GM19238 (cell line): ENCODE results near the gene UFSP1.
"Not testable (repeated sequence)": the region's sequence is repeated elsewhere in the genome, so short reads cannot be mapped to it uniquely, and the experiment has no call there.

Experiments used
- DNase-seq: peaks from one replicate; pipeline ENCODE4 v3.0.0; 2011; ENCODE audit warnings: low spot score; ENCODE audit not compliant: insufficient read length

UFSP1 gene

DNA sequence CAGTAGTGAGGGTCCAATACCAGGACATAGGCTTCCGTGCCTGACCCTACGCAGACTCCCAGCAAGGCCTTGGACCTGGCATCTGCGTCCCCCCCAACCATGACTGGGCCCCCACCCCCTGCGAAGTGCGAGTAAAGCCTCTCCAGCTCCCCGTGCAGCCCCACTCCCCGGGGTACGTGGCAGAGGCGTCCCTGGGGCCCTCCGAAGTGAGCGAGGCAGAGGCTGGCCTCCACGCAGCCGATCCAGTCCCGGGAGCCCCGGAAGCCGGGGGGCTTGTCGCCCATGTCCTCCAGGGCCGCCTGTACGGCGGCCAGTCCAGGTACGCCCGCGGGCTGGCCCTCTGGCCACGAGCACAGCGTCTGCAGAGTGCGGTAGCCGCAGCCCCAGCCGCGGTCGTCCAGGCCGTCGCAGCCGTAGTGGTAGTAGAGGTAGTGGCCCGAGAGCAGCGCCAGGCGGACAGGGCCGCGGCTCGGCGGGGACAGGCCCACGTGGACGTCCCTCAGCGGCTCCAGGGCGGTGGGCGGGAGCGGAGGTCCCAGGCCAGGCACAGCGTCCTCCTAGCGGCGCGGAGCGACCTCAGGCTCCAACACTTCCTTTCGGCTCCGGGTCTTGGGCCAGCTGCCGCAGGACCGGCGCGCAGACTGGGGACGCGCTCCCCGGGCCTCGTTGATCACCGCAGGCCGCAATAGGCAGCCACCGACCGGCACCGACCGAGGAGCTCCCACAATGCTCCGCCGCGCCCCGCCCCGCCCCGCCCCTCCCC, at the start of gene UFSP1:
UFSP1 (minus strand) TSS at position 728 of the 763 bp plus-strand sequence; CDS start at position 284, 444 bp downstream.
- no peak for DNase-seq

DNA sequence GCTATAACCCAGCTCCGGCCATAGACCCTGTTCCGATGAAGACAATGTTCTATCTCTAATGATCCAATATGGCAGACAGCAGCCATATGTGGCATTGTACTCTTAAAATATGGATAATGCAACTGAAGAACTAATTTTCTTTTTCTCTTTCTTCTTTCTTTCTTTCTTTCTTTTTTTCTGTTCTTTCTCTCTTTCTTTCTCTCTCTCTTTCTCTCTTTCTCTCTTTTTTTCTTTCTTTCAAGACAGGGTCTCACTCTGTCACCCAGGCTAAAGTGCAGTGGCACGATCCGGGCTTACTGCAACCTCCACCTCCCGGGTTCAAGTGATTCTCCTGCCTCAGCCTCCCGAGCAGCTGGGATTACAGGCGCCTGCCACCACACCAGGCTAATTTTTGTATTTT, 46.7 kb upstream of the UFSP1 start:
- DNase-seq: not testable (repeated sequence)

DNA sequence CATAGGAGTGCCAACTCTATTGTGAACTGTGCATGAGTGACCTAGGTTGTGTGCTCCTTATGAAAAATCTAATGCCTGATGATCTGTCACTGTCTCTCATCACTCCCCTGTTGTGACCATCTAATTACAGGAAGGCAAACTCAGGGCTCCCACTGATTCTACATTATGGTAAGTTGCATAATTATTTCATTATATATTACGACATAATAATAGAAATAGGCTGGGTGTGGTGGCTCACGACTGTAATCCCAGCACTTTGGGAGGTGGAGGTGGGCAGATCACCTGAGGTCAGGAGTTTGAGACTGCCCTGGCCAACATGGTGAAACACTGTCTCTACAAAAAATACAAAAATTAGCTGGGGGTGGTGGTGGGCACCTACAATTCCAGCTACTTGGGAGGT, 45.9 kb upstream of the UFSP1 start:
- DNase-seq: not testable (repeated sequence)

DNA sequence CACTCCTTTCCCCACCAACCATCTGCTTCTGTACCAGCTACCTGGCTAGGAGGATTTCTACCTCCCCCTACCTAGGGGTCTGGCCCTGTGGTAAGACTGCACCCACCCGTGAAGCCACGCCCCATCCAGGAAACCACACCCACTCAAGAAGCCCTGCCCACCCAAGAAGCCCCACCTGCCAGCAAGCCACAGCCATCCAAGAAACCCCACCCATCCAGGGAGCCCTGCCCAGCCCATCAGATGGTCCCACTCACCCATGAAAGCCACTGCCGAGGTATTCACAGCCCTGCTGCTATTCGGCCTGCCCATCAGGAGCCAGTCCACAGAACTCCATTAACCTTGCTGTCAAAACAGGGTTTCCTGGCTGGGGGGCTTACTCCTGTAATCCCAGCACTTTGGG, 44.2 kb upstream of the UFSP1 start:
- DNase-seq: no peak

DNA sequence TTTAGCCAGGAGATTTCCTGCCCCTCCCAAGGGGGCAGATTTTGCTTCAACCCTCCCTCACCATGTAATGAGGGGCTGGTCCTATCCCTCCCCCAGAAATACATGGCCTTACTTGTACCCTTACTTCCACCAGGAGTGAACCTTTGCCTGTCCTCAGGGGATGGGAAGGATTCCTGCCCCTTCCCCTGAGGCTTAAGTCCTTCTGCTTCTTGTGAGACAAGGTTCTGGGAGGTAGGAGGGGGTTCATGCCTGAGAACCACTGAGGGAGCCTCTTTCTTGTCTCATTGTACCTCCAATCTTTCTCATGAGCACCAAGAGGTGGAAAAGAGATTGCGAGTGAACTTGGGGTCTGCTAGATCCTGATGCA, 40.3 kb upstream of the UFSP1 start:
- DNase-seq: no peak

DNA sequence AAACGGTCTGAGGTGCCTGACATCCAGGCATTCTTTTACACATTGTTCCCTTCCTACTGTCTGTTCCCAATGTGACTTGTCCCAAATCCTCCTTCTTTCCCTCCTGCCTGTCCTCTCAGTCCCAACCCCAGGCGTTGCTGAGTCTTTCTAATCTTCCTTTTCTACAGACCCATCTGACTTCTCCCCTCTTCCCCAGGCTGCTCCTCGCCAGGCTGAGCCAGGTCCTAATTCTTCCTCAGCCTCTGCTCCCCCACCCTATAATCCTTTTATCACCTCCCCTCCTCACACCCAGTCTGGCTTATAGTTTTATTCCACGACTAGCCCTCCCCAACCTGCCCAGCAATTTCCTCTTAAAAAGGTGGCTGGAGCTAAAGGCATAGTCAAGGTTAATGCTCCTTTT, 34.1 kb upstream of the UFSP1 start:
- DNase-seq: not testable (repeated sequence)

DNA sequence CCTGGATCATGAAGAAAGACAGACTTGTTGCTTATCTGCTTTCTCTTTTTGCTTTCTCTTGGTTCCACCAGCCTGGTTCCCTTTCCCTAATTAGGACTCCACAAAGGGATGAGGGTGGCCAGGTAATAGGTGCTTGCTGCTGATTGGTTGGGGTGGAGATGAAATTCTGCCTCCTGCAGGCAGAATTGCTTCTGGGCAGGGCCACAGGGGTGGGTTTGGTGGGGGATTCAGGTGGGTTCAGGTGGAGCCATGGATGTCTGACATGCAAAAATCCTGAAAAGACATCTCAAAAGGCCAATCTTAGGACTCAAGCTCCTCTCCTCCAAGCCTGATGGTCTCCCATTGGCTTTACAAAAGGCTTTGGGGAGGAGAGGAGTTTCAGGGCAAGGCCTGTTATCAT, 31.5 kb upstream of the UFSP1 start:
- no peak for DNase-seq

DNA sequence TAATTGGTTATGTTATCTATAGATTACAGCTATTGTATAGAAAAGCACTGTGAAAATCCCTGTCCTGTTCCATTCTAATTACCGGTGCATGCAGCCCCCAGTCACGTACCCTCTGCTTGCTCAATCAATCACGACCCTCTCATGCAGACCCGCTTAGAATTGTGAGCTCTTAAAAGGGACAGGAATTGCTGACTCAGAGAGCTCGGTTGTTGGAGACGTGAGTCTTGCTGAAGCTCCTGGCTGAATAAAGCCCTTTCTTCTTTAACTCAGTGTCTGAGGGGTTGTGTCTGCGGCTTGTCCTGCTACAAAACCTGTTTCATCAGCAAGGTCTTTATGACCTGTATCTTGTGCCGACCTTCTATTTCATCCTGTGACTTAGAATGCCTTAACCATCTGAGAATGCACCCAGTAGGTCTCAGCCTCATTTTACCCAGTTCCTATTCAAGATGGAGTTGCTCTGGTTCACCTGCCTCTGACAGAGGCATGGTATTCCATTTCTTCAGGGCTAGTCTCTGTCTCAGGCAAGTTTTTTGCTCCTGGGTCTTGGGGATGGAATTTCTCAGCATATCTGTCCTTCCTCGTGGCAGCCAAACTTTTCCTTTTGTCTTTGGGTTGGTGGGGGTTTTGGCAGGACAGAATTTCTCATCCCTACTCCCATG, 30.4 kb upstream of the UFSP1 start:
- DNase-seq: not testable (repeated sequence)

DNA sequence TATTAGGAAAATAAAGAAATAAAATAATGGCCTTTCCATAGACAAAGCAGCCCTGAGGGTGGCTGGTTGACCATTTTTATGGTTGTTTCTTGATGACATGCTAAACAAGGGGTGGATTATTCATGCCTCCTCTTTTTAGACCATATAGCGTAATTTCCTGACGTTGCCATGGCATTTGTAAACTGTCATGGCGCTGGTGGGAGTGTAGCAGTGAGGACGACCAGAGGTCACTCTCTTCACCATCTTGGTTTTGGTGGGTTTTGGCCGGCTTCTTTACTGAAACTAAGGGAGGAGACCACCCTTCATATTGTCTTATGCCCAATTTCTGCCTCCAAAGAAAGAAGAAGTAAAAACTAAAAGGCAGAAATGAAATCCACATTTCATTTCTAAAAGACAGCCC, 29.8 kb upstream of the UFSP1 start:
- DNase-seq: not testable (repeated sequence)

DNA sequence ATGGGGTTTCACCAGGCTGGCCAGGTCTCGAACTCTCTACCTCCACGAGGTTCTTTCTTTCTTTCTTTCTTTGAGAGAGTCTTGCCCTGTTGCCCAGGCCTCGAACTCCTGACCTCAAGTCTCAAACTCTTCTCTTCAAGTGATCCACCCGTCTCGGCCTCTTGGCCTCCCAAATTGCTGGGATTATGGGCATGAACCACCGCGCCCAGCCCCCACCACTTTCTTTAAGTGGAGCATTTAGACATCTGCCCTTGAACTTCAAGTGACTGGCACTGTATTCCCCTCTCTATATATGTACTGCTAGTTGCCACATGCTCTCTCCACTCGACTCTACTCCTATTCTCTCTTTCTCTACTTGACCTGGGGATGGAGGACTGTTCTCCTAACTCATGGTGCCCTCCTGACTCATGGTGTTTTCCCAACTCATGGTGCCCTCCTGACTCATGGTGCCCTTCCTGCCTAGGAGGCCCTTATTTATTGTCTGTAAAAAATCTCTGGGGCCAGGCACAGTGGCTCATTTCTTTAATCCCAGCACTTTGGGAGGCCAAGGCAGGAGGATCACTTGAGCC, 25.4 kb upstream of the UFSP1 start:
- DNase-seq: no peak

DNA sequence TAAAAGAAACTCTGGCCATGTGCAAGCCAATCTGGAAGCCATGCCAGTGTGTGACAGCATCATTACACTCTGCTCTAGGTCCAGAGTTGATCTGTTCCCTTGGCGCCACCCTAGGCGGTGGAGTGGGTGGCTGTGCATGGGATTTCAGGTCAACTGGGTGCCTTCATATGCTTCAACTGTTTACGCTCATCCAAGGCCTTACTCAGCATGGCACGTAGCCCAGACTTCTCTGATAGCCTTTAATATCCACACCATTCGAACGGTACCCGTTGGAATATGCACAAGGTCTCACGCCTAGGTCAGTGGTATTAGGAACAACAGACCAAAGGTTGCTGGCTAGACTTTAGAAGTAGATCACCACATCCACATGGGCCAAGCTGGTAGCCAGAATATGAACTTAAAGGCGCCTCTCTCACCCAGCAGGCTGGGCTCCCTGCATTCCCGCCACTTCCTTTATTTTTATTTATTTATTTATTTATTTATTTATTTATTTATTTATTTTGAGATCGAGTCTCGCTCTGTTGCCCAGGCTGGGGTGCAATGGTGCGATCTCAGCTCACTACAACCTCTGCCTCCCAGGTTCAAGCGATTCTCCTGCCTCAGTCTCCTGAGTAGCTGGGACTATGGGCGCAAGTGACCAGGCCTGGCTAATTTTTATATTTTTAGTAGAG, 24.8 kb upstream of the UFSP1 start:
- DNase-seq: no peak

DNA sequence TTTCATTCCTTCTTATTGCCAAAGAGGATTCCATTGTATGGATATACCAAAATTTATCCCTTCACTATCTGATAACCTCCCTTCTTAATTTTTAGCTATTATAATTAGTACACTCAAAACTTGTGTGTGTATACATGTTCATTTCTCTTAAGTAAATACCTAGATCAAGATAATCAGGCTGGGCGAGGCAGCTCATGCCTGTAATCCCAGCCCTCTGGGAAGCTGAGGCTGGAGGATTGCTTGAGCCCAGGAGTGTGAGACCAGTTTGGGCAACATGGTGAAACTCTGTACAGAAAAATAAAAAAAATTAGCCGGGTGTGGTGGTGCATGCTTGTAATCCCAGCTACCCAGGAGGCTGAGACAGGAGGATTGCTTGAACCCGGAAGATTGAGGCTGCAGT, 22.0 kb upstream of the UFSP1 start:
- no peak for DNase-seq

DNA sequence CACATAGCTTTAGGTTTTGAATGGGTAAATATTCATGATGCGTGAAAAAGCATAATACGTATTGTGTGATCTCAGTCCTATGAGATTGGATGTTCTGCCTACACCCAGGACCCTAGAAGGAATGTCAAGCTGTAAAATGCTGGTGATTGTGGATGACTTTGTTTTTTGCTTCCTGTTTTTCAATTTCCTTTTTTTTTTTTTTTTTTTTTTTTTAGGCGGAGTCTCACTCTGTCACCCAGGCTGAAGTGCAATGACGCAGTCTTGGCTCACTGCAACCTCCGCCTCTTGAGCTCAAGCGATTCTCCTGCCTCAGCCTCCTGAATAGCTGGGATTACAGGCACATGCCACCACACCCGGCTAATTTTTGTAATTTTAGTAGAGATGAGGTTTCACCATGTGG, 20.9 kb upstream of the UFSP1 start:
- DNase-seq: not testable (repeated sequence)

DNA sequence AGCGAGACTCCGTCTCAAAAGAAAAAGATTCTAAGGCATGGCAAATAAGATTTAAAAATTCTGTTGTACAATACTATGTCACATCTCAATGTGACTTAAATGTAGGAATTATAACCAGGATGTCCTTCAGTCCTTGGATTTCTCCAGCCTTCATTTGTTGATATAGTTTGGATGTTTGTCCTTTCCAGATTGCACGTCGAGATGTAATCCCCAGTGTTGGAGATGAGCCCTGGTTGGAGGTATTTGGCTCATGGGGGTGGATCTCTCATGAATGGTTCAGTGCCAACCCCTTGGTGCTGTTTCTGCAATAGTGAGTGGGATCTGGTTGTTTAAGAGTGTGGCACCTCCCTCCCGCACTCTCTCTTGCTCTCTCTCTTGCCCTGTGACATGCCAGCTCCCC, 19.0 kb upstream of the UFSP1 start:
- no peak for DNase-seq

DNA sequence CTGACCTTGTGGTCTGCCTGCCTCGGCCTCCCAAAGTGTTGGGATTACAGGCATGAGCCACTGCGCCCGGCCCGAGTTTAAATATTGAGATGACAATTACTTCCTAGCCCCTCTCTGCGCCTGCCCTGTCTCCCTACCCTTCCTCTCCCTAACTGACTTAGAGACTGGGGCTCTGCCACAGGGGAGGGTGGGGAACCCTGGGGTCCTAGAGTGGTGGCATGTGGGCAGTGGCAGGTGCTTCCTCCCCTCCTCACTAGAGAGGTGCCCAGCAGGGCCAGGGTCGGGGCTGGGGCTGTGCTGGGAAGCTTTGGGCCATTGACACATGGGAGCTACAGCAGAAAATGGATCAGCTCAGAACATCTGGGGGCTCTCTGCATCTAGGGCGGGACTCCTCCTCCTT, 13.1 kb upstream of the UFSP1 start:
- DNase-seq: no peak

DNA sequence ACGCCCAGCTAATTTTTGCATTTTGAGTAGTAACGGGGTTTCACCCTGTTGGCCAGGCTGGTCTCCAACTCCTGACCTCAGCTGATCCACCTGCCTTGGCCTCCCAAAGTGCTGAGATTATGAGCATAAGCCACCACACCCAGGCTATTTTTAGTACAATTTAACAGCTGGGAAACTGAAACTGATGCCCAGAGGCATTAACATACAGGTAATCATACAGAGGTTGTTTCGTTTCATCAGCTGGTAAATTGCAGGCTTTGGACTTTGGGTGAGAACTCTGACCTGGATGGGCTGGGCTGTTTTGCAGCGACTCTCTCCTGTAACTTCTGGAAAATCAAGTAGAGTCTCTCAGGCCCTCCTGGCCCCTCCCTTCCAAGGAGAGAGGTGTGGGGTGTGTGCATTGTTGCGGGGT, 12.4 kb upstream of the UFSP1 start:
- DNase-seq: no peak

DNA sequence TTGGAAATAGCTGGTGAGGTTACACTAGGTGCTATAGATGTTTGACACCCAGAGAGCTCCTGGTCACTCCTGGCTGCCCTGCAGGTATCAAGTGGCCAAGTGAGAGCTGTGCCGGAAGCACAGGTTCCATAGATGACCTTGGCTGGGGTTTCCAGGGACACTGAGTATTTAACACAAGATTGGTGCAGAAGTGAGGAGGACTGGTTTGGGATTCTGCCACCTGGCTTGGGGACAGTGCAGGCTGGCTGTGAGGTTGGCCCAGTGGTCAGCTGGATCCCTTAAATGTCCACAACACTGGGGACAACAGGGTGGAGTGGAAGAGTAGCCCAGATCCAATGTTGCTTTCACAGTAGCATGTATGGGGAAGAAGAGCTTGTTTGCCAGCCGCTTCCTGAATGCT, 11.5 kb upstream of the UFSP1 start:
- no peak for DNase-seq

DNA sequence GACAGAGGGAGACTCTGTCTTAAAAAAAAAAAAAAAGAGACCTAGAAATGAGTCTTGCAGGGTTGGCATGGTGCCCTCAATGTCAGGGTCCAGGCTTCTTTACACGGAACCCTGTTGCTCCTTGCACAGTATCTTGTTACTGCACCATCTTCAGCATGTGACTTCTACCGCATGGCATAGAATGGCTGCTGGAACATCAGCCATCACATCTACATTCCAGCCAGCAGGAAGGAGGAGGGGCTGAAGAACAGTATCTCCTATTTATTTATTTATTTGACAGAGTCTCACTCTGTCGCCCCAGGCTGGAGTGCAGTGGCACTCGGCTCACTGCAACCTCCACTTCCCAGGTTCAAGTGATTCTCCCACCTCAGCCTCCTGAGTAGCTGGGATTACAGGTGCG, 9.9 kb upstream of the UFSP1 start:
- DNase-seq: no peak

DNA sequence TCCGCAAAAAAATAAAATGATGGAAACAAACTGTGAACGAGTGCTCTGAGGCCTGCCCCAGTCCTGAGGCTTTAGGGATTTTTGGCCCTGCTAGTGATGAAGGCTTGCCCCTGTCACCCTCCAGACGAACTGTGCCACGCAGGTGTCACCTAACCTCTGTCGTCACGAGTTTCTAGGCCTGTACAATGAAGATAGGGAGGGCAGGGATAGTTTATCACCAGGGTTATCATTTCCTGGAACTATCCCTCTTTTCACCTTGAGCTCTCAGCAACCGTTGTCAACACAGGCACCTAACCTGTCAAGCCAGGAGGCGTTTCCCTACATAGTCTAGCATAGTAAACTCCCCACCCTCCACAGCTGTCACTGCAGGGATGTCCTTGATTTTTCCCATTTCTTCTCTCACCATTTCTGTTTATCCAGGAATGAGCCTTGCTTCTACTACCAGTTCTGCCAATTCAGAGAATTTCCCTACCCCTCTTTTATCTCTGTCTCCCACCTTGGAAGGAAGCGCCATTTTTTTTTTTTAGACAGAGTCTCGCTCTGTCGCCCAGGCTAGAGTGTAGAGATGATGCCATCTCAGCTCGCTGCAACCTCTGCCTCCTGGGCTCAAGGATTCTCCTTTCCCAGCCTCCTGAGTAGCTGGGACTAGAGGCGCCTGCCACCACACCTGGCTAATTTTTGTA, 8.4 kb upstream of the UFSP1 start:
- no peak for DNase-seq

DNA sequence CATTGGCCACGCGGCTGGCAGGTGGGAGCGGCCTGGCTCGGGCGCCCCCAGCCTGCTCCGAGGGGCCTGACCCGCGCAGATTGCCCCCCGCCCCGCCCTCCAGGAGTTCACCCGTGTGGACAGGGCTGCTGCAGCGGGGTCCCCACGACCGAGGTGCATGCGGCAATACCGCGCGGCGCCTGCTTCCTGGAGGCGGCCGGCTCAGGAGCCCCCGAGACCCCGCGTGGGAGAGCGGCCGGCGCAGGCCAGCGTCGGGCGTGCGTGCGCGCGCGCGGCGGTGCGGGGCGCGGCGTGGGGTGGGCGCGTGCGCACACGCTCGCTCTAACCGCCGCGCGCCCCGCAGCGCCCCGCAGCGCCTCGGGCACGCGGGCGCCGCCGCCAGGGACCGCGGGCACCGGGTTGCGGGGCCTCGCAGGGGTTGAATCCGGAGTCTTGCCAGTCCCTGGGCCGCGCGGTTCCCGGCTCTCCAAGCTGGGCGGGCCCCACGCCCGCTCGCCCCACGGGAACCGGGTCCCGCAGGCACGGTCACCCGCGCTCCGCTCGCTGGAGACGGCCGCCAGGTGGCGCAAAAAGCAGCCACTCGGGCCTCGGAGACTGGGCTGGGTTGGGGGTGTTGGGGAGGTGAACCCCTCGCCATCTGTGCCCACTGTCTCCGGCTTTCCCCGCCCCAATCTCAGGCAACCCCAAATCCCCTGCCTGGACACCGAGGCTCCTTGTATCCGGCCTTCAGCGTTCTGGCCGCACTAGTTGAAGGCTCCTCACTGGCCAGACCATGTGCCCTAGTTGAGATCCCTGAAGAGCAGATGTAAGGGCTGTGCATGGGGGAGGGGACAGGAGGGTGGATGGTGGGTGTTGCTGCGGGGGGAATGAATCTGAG, 7.5 kb upstream of the UFSP1 start:
- DNase-seq: no peak
